Tibial nerve (tissue), 4 donors: ENCODE measurements around the gene GALNT1.

Experiments used
- EP300 ChIP-seq, 2 donors: sonication (generic); formaldehyde crosslinking; IDR thresholded peaks; one replicate each; pipeline ENCODE4 v1.6.1; 2017; ENCODE audit warnings: antibody characterized with exemption in 2 of 2, mild to moderate bottlenecking in 1 of 2
- POLR2A ChIP-seq, 2 donors: fragments of 450-650 bp; IDR thresholded peaks; one replicate each; pipeline ENCODE4 v1.6.1; 2017; ENCODE audit warnings: antibody characterized with exemption in 2 of 2, mild to moderate bottlenecking in 2 of 2, moderate library complexity in 2 of 2
- TF ChIP-seq, protein P1 (sequence below), 5 experiments: fragments of 200-600 bp in 3 of 5; fragments of 450-650 bp in 2 of 5; sonication (generic) in 3 of 5; IDR thresholded peaks; one replicate each; pipeline ENCODE4 v1.5.1; 2016 to 2019; ENCODE audit warnings: antibody characterized with exemption in 5 of 5, mild to moderate bottlenecking in 3 of 5, moderate library complexity in 2 of 5

DNA sequence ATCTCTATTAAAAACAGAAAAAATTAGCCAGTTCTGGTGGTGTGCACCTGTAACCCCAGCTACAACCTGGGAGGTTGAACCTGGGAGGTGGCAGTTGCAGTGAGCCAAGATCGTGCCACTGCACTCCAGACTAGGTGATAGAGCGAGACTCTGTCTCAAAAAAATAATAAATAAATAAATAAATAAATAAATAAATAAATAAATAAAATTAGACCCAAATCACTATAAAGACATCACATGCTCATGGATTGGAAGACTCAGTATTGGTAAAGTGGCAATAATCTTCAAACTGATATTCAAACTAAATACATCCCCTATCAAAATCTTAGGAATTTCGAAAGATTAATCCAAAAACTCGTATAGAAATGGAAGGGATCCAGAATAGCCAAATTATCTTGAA is 15.5 kb upstream of the GALNT1 start:
- TF ChIP-seq POLR2A (IDR thresholded peaks at IDR 0.05) (no peak), EP300 (IDR thresholded peaks at IDR 0.05) (no peak)
- TF ChIP-seq, protein P1, sequence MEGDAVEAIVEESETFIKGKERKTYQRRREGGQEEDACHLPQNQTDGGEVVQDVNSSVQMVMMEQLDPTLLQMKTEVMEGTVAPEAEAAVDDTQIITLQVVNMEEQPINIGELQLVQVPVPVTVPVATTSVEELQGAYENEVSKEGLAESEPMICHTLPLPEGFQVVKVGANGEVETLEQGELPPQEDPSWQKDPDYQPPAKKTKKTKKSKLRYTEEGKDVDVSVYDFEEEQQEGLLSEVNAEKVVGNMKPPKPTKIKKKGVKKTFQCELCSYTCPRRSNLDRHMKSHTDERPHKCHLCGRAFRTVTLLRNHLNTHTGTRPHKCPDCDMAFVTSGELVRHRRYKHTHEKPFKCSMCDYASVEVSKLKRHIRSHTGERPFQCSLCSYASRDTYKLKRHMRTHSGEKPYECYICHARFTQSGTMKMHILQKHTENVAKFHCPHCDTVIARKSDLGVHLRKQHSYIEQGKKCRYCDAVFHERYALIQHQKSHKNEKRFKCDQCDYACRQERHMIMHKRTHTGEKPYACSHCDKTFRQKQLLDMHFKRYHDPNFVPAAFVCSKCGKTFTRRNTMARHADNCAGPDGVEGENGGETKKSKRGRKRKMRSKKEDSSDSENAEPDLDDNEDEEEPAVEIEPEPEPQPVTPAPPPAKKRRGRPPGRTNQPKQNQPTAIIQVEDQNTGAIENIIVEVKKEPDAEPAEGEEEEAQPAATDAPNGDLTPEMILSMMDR (IDR thresholded peaks at IDR 0.05), result no peak
